Measurements from ENCODE around the gene OTUD5. TPM values are rescaled to one million over a fixed set of nuclear protein-coding genes. Genes with fewer than 3 reads are reported as not detected.
A peak's percentile ranks its signal among the peaks of the same experiment; 100 is the strongest.

OTUD5 gene
- total and polyA plus RNA-seq, 12 donors: 39.4 to 79.5 (median 53.8) TPM

GRCh38 chrX:48902135-48902534 lies 55.3 kb downstream of the OTUD5 start:
- no peak overlapping the region for H3K27ac ChIP-seq
- H3K27me3 ChIP-seq: no peaks in the 10 kb centered on the region
- intact Hi-C loops (cut with DNase I): loop anchor here in 1 of 2 donors (10.0 kb wide), 1 partner anchor 107 kb away; no protein-coding TSS in a partner anchor
- H3K36me3 ChIP-seq (replicated peaks in 1 of 2): peaks cover 0 to 24% of the 10 kb centered on the region in 2 donors
- H3K9me3 ChIP-seq (replicated peaks in 1 of 3): no peaks in the 10 kb centered on the region
- TF ChIP-seq POLR2A (IDR thresholded peaks at IDR 0.05) (no peak), CTCF (IDR thresholded peaks at IDR 0.05) (no peak)
- H3K4me3 ChIP-seq: no peak overlapping the region
- H3K4me1 ChIP-seq (replicated peaks in 1 of 2): peaks cover 0 to 5% of the 10 kb centered on the region in 2 donors
- DNase-seq: no peak
- 87 to 91% (median 90%) methylated on average over 12 to 20 of the region's 20 CpGs for WGBS, 4 donors

DNA sequence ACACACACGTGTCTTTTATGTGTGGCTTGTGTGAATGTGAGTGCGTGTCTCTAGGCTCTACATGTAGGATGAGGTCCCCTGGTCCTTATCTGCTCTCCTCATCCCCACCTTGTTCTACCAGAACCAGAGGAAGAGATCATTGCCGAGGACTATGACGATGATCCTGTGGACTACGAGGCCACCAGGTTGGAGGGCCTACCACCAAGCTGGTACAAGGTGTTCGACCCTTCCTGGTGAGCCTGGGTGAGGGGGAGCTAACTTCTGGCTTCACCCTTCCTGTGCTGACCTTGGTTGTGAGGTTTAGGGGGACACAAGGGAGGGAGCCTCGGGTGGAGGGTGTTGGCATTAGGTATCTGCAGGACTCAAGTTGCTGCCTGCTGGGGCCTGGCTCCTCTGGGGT lies 56.3 kb downstream of the OTUD5 start:
- Histone ChIP-seq H3K4me3 (no peak overlapping the region), H3K9me3 (replicated peaks in 1 of 3) (no peaks in the 10 kb centered on the region), H3K27ac (no peak overlapping the region), H3K27me3 (no peaks in the 10 kb centered on the region), H3K36me3 (replicated peaks in 1 of 2) (peaks cover 0 to 24% of the 10 kb centered on the region in 2 donors), H3K4me1 (replicated peaks in 1 of 2) (peaks cover 7 to 11% of the 10 kb centered on the region in 2 donors)
- DNase-seq: no peak
- intact Hi-C loops (cut with DNase I): loop anchor here in 1 of 2 donors (10.0 kb wide), 1 partner anchor 106 kb away; no protein-coding TSS in a partner anchor
- WGBS, 4 donors: 82 to 86% (median 82%) methylated on average over 5 to 7 of the region's 7 CpGs; no CpG with 5 or more reads in 1 of the 4 donors
- TF ChIP-seq POLR2A (IDR thresholded peaks at IDR 0.05): no peak
- TF ChIP-seq CTCF (IDR thresholded peaks at IDR 0.05): no peak

- intact Hi-C loops (cut with DNase I): no loop called here
- Histone ChIP-seq H3K4me3 (no peak overlapping the region), H3K9me3 (replicated peaks in 1 of 3) (no peaks in the 10 kb centered on the region), H3K4me1 (replicated peaks in 1 of 2) (peaks cover 7 to 14% of the 10 kb centered on the region in 2 donors), H3K36me3 (replicated peaks in 1 of 2) (peaks cover 0 to 19% of the 10 kb centered on the region in 2 donors), H3K27ac (no peak overlapping the region), H3K27me3 (no peaks in the 10 kb centered on the region)
- WGBS, 4 donors: 68 to 100% (median 82%) methylated on average over 1 to 8 of the region's 8 CpGs
- TF ChIP-seq CTCF (IDR thresholded peaks at IDR 0.05) (no peak), POLR2A (IDR thresholded peaks at IDR 0.05) (no peak)
- no peak for DNase-seq
These were observed 58.4 kb downstream of the OTUD5 start for GRCh38 chrX:48899078-48899410.

GRCh38 chrX:48897625-48898306 lies 59.6 kb downstream of the OTUD5 start, which contains the start of the genes PQBP1 and TIMM17B:
PQBP1 (plus strand) TSS chrX:48897930; CDS start chrX:48898510, 580 bp downstream.
TIMM17B (minus strand) TSS chrX:48897768; CDS start chrX:48897749, 19 bp downstream.
- TF ChIP-seq POLR2A (IDR thresholded peaks at IDR 0.05) (peak; percentile 67 to 83), CTCF (IDR thresholded peaks at IDR 0.05) (no peak)
- peak; percentile 88 to 97 (median 93) for DNase-seq
- H3K9me3 ChIP-seq (replicated peaks in 1 of 3): no peaks in the 10 kb centered on the region
- 0 to 46% (median 18%) methylated on average over 1 to 49 of the region's 49 CpGs for WGBS, 4 donors
- H3K4me3 ChIP-seq: peak within 1 kb of the TSS in 3 of 4 donors; percentile 42 to 72 (median 50)
- H3K36me3 ChIP-seq (replicated peaks in 1 of 2): peaks cover 0 to 25% of the 10 kb centered on the region in 2 donors
- H3K27me3 ChIP-seq: no peaks in the 10 kb centered on the region
- peaks cover 7 to 14% of the 10 kb centered on the region in 2 donors for H3K4me1 ChIP-seq (replicated peaks in 1 of 2)
- intact Hi-C loops (cut with DNase I): no loop called here
- peak within 1 kb of the TSS; percentile 81 to 100 (median 97) for H3K27ac ChIP-seq

All from adrenal gland (tissue), 12 donors.